BE2C (cell line): Measurements from ENCODE around the gene SCN4B.

Experiments
- DNase-seq: peaks from one replicate; pipeline ENCODE4 v3.0.0-alpha.2; 2020
- H3K27me3 ChIP-seq: fragments of 250-450 bp; sonication (Bioruptor Pico); 2 replicates; pipeline ENCODE4 v1.5.1; 2020; ENCODE audit warnings: mild to moderate bottlenecking
- H3K36me3 ChIP-seq: fragments of 250-450 bp; sonication (Bioruptor Pico); 2 replicates; pipeline ENCODE4 v1.5.1; 2020; ENCODE audit warnings: mild to moderate bottlenecking
- H3K4me1 ChIP-seq: fragments of 250-450 bp; sonication (Bioruptor Pico); 2 replicates; pipeline ENCODE4 v1.5.1; 2020
- H3K4me3 ChIP-seq: 2 replicates; pipeline ENCODE4 v1.5.1; 2011; ENCODE audit warnings: low read depth, low read length
- H3K9me3 ChIP-seq: fragments of 250-450 bp; sonication (Bioruptor Pico); 2 replicates; pipeline ENCODE4 v1.5.1; 2020
- CTCF ChIP-seq: IDR thresholded peaks from 2 replicates; pipeline ENCODE4 v1.5.1; 2012; ENCODE audit warnings: mild to moderate bottlenecking, low read depth, low read length

Gene SCN4B

GRCh38 chr11:118155776-118156530 lies 3.3 kb upstream of the SCN4B start:
- H3K36me3 ChIP-seq, result no peaks in the 10 kb centered on the region
- H3K4me1 ChIP-seq, result no peaks in the 10 kb centered on the region
- no peak for TF ChIP-seq CTCF
- no peak for DNase-seq
- peaks cover 79% of the 10 kb centered on the region for H3K27me3 ChIP-seq
- H3K9me3 ChIP-seq, result no peaks in the 10 kb centered on the region; the same call in 1 of the 2 replicates
- no peak overlapping the region for H3K4me3 ChIP-seq

- no peak overlapping the region for H3K4me3 ChIP-seq
- no peak for DNase-seq
- H3K36me3 ChIP-seq, result no peaks in the 10 kb centered on the region
- no peaks in the 10 kb centered on the region; the same call in 1 of the 2 replicates for H3K9me3 ChIP-seq
- no peaks in the 10 kb centered on the region for H3K4me1 ChIP-seq
- peaks cover 75% of the 10 kb centered on the region for H3K27me3 ChIP-seq
- TF ChIP-seq CTCF, result no peak
Observed at GRCh38 chr11:118154641-118155040, 2.0 kb upstream of the SCN4B start.

- TF ChIP-seq CTCF, result no peak
- Histone ChIP-seq H3K9me3 (no peaks in the 10 kb centered on the region; the same call in 1 of the 2 replicates), H3K4me1 (no peaks in the 10 kb centered on the region), H3K4me3 (no peak overlapping the region), H3K36me3 (no peaks in the 10 kb centered on the region), H3K27me3 (peaks cover 75% of the 10 kb centered on the region)
- DNase-seq, result no peak
Observed at GRCh38 chr11:118153976-118154375, 1.4 kb upstream of the SCN4B start.

- no peak overlapping the region for H3K4me3 ChIP-seq
Observed at GRCh38 chr11:118153516-118153915, 893 bp upstream of the SCN4B start.

GRCh38 chr11:118152020-118152551 lies 537 bp downstream of the SCN4B start:
- H3K27me3 ChIP-seq, result peaks cover 56% of the 10 kb centered on the region
- DNase-seq, result no peak
- no peak for TF ChIP-seq CTCF
- no peaks in the 10 kb centered on the region for H3K4me1 ChIP-seq
- no peaks in the 10 kb centered on the region; the same call in 1 of the 2 replicates for H3K9me3 ChIP-seq
- peak overlapping the region; percentile 62 for H3K4me3 ChIP-seq
- H3K36me3 ChIP-seq, result no peaks in the 10 kb centered on the region

More at GRCh38 chr11:118153516-118153915, 893 bp upstream of the SCN4B start:
- no peak for TF ChIP-seq CTCF
- no peaks in the 10 kb centered on the region; the same call in 1 of the 2 replicates for H3K9me3 ChIP-seq
- no peaks in the 10 kb centered on the region for H3K4me1 ChIP-seq
- H3K36me3 ChIP-seq, result no peaks in the 10 kb centered on the region
- H3K27me3 ChIP-seq, result peaks cover 70% of the 10 kb centered on the region
- DNase-seq, result no peak

GRCh38 chr11:118151431-118151830 lies 1.2 kb downstream of the SCN4B start:
- no peak for DNase-seq
- peaks cover 49% of the 10 kb centered on the region for H3K27me3 ChIP-seq

More at GRCh38 chr11:118151431-118151830, 1.2 kb downstream of the SCN4B start:
- Histone ChIP-seq H3K36me3 (no peaks in the 10 kb centered on the region), H3K9me3 (no peaks in the 10 kb centered on the region; the same call in 1 of the 2 replicates), H3K4me1 (no peaks in the 10 kb centered on the region), H3K4me3 (no peak overlapping the region)
- TF ChIP-seq CTCF, result no peak
